ENCODE data around the gene ZBTB46. TPM values are rescaled to one million over a fixed set of nuclear protein-coding genes. Genes with fewer than 3 reads are reported as not detected.

ZBTB46 gene
- polyA plus RNA-seq, 3 donors from 2014 or later, result 0.16 to 0.32 (median 0.32) TPM

GRCh38 chr20:63840405-63840828, 9.4 kb upstream of the ZBTB46 start:
- Mint-ChIP-seq H3K27ac (no peak overlapping the region), H3K27me3 (ENCODE audit: low read depth in 3 of 3) (peaks cover 6 to 14% (median 9%) of the 10 kb centered on the region in 3 donors), H3K4me3 (no peak overlapping the region), H3K9me3 (no peaks in the 10 kb centered on the region), H3K36me3 (no peaks in the 10 kb centered on the region), H3K4me1 (peaks cover 0 to 3% of the 10 kb centered on the region in 2 donors)
- no peak for DNase-seq

DNA sequence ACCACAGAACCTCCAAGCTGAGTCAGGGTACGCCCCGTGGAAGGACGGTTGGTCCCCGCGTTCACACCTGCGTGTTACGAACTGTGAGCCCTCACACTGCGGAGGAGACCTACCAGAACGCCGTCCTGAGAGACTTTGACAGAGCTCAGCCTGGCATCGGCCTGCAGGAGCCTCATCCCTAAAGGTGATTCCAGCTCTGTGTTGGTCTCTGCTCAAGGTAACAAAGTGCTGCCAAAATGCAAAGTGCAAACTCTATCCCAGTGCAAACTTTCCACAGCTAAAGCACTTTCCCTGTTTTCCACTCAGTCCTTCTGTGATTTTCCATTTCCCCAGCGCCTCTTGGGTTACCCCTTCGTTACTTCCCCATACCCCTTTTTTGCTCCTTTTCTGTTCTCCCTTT, 8.6 kb upstream of the ZBTB46 start:
- peaks cover 6 to 14% (median 9%) of the 10 kb centered on the region in 3 donors for H3K27me3 Mint-ChIP-seq (ENCODE audit: low read depth in 3 of 3)
- H3K4me3 Mint-ChIP-seq, result no peak overlapping the region
- peaks cover 0 to 3% of the 10 kb centered on the region in 2 donors for H3K4me1 Mint-ChIP-seq
- no peak for DNase-seq
- no peak overlapping the region for H3K27ac Mint-ChIP-seq
- H3K9me3 Mint-ChIP-seq, result no peaks in the 10 kb centered on the region
- H3K36me3 Mint-ChIP-seq, result no peaks in the 10 kb centered on the region

- peak overlapping the region in 1 of 6 donors; percentile 40 for H3K27ac Mint-ChIP-seq
- H3K36me3 Mint-ChIP-seq, result no peaks in the 10 kb centered on the region
- no peaks in the 10 kb centered on the region for H3K4me1 Mint-ChIP-seq
- DNase-seq, result no peak
- peaks cover 4 to 15% (median 14%) of the 10 kb centered on the region in 3 donors for H3K27me3 Mint-ChIP-seq (ENCODE audit: low read depth in 3 of 3)
- no peaks in the 10 kb centered on the region for H3K9me3 Mint-ChIP-seq
- no peak overlapping the region for H3K4me3 Mint-ChIP-seq
These were observed 6.4 kb upstream of the ZBTB46 start for GRCh38 chr20:63837479-63837878.

GRCh38 chr20:63836458-63837344, 5.6 kb upstream of the ZBTB46 start:
- no peak for DNase-seq
- Mint-ChIP-seq H3K36me3 (no peaks in the 10 kb centered on the region), H3K4me3 (no peak overlapping the region), H3K4me1 (no peaks in the 10 kb centered on the region), H3K27me3 (ENCODE audit: low read depth in 3 of 3) (peaks cover 4 to 12% (median 12%) of the 10 kb centered on the region in 3 donors), H3K9me3 (no peaks in the 10 kb centered on the region), H3K27ac (no peak overlapping the region)

- Mint-ChIP-seq H3K4me3 (no peak overlapping the region), H3K36me3 (no peaks in the 10 kb centered on the region), H3K27me3 (ENCODE audit: low read depth in 3 of 3) (peaks cover 4 to 12% (median 8%) of the 10 kb centered on the region in 3 donors), H3K4me1 (peaks cover 0 to under 1% of the 10 kb centered on the region in 2 donors), H3K9me3 (no peaks in the 10 kb centered on the region), H3K27ac (no peak overlapping the region)
- DNase-seq, result no peak
These were observed 4.2 kb upstream of the ZBTB46 start for GRCh38 chr20:63835021-63835858.

- Mint-ChIP-seq H3K4me3 (no peak overlapping the region), H3K36me3 (no peaks in the 10 kb centered on the region)
These were observed 3.4 kb upstream of the ZBTB46 start for GRCh38 chr20:63834491-63834880.

GRCh38 chr20:63833776-63834490, 2.9 kb upstream of the ZBTB46 start:
- peaks cover 11 to 24% (median 14%) of the 10 kb centered on the region in 3 donors for H3K27me3 Mint-ChIP-seq (ENCODE audit: low read depth in 3 of 3)
- no peaks in the 10 kb centered on the region for H3K36me3 Mint-ChIP-seq
- peaks cover 0 to 2% (median 0%) of the 10 kb centered on the region in 6 donors for H3K9me3 Mint-ChIP-seq
- H3K4me3 Mint-ChIP-seq, result peak overlapping the region; percentile 4 to 52 (median 23)
- H3K4me1 Mint-ChIP-seq, result peaks cover 9 to 12% of the 10 kb centered on the region in 2 donors
- DNase-seq, result no peak
- H3K27ac Mint-ChIP-seq, result no peak overlapping the region

More at GRCh38 chr20:63834491-63834880, 3.4 kb upstream of the ZBTB46 start:
- no peak for DNase-seq
- H3K9me3 Mint-ChIP-seq, result no peaks in the 10 kb centered on the region
- peaks cover 7 to 8% of the 10 kb centered on the region in 2 donors for H3K4me1 Mint-ChIP-seq
- peaks cover 9 to 18% (median 13%) of the 10 kb centered on the region in 3 donors for H3K27me3 Mint-ChIP-seq (ENCODE audit: low read depth in 3 of 3)
- H3K27ac Mint-ChIP-seq, result no peak overlapping the region

DNA sequence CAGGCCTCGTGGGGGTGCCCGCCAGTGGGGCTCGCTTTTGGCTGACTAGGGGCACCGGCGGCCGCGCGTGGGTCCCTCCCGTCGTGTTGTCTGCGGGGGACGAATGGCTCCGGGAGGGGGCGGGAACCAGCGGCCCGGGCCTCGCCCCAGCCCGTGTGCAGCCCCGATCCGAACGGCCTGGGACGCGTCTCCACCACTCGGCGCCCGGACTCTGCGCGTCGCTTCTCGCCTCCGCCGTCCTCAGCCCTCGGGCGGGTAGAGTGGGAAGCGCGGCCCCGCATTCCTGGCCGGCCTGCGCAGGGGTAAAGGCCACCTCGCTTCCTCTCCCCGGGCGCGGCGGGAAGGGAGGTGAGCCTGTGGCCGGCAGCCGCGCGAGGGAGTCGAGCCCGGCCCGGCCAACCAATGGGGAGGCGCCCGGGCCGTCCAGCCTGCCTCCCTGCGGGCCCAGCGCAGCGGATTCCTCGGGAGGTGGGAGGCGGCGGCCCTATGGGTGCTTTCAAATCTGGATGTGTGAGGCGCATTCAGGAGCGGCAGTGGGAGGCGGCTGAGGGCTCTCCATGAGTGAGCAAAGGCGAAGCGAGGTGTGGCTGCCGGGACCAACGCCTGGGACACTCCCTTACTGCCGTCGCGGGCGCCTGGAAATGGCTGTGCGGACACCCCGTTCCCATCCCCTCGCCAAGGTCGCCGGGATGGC, 1.1 kb upstream of the ZBTB46 start:
- DNase-seq, result no peak
- Mint-ChIP-seq H3K4me1 (peaks cover 9 to 12% of the 10 kb centered on the region in 2 donors), H3K4me3 (peak overlapping the region in 3 of 5 donors; percentile 18 to 41 (median 18)), H3K9me3 (peaks cover 0 to 2% (median 0%) of the 10 kb centered on the region in 6 donors), H3K27ac (no peak overlapping the region), H3K36me3 (no peaks in the 10 kb centered on the region), H3K27me3 (ENCODE audit: low read depth in 3 of 3) (peaks cover 9 to 24% (median 14%) of the 10 kb centered on the region in 3 donors)

DNA sequence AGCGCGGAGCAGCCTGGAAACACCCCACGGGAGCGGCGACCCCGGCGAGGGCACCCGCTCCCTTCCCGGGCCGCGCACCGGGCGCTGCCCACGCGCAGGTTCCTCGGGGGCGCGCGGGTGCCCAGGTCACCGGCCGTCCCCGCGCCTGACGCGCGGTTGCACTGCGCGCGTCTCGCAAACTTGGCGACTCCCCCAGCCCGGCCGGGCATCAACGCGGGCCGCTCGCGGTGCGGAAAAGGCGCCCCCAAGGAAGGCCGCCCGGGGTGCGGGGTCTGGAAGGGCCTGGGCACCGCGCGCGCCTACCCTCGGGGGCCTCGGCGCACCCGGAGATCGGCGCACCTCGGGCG, 555 bp upstream of the ZBTB46 start:
- H3K4me3 Mint-ChIP-seq, result no peak overlapping the region
- no peak for DNase-seq
- no peaks in the 10 kb centered on the region for H3K36me3 Mint-ChIP-seq
- peaks cover 0 to 2% (median 0%) of the 10 kb centered on the region in 6 donors for H3K9me3 Mint-ChIP-seq
- peaks cover 9 to 12% of the 10 kb centered on the region in 2 donors for H3K4me1 Mint-ChIP-seq
- H3K27me3 Mint-ChIP-seq (ENCODE audit: low read depth in 3 of 3), result peaks cover 9 to 26% (median 14%) of the 10 kb centered on the region in 3 donors
- H3K27ac Mint-ChIP-seq, result no peak overlapping the region

- peaks cover 9 to 26% (median 14%) of the 10 kb centered on the region in 3 donors for H3K27me3 Mint-ChIP-seq (ENCODE audit: low read depth in 3 of 3)
- no peak for DNase-seq
- peak overlapping the region in 2 of 6 donors; percentile 43 to 69 for H3K27ac Mint-ChIP-seq
- H3K36me3 Mint-ChIP-seq, result no peaks in the 10 kb centered on the region
- peaks cover 0 to 2% (median 0%) of the 10 kb centered on the region in 6 donors for H3K9me3 Mint-ChIP-seq
- H3K4me3 Mint-ChIP-seq, result peak overlapping the region; percentile 84 to 90 (median 86)
- H3K4me1 Mint-ChIP-seq, result peaks cover 9 to 12% of the 10 kb centered on the region in 2 donors
These were observed 874 bp downstream of the ZBTB46 start for GRCh38 chr20:63829945-63830835.

- DNase-seq, result no peak
- peak overlapping the region in 2 of 6 donors; percentile 43 to 69 for H3K27ac Mint-ChIP-seq
These were observed 1.5 kb downstream of the ZBTB46 start for GRCh38 chr20:63829603-63829944.

DNA sequence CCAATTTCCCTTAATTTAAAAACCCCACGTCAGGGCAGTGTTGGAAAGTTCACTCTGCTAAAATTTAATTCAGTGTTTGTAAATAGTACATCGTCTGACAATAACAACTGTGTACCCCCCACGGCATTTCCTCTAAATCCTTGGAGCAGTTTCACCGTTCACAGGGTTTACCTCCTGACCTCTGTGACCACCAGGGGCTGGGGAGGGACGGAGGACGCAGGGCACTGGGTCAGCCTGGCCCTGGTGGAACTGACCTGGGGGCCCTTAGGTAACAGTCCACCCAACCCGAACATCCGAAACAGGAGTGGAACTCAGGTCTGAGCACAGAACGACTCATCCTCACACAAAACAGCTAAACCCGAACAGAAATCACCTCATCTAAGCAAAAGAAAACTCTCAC, 2.1 kb downstream of the ZBTB46 start:
- Mint-ChIP-seq H3K36me3 (no peaks in the 10 kb centered on the region), H3K4me1 (peaks cover 9 to 12% of the 10 kb centered on the region in 2 donors), H3K27me3 (ENCODE audit: low read depth in 3 of 3) (peaks cover 9 to 26% (median 12%) of the 10 kb centered on the region in 3 donors), H3K27ac (no peak overlapping the region), H3K9me3 (peaks cover 0 to 2% (median 0%) of the 10 kb centered on the region in 6 donors), H3K4me3 (peak overlapping the region in 2 of 5 donors; percentile 86)
- no peak for DNase-seq

More at GRCh38 chr20:63829603-63829944, 1.5 kb downstream of the ZBTB46 start:
- peaks cover 9 to 26% (median 13%) of the 10 kb centered on the region in 3 donors for H3K27me3 Mint-ChIP-seq (ENCODE audit: low read depth in 3 of 3)
- peak overlapping the region; percentile 84 to 90 (median 86) for H3K4me3 Mint-ChIP-seq
- H3K36me3 Mint-ChIP-seq, result no peaks in the 10 kb centered on the region
- peaks cover 0 to 2% (median 0%) of the 10 kb centered on the region in 6 donors for H3K9me3 Mint-ChIP-seq
- H3K4me1 Mint-ChIP-seq, result peaks cover 9 to 12% of the 10 kb centered on the region in 2 donors

All from immature natural killer cell (primary cell).